BE2C (cell line): ENCODE results near the gene IFIT3.
A peak's percentile ranks its signal among the peaks of the same experiment; 100 is the strongest.

Experiments
- DNase-seq: peaks from one replicate; pipeline ENCODE4 v3.0.0-alpha.2; 2020
- H3K27me3 ChIP-seq: fragments of 250-450 bp; sonication (Bioruptor Pico); 2 replicates; pipeline ENCODE4 v1.5.1; 2020; ENCODE audit warnings: mild to moderate bottlenecking
- H3K36me3 ChIP-seq: fragments of 250-450 bp; sonication (Bioruptor Pico); 2 replicates; pipeline ENCODE4 v1.5.1; 2020; ENCODE audit warnings: mild to moderate bottlenecking
- H3K4me1 ChIP-seq: fragments of 250-450 bp; sonication (Bioruptor Pico); 2 replicates; pipeline ENCODE4 v1.5.1; 2020
- H3K4me3 ChIP-seq: 2 replicates; pipeline ENCODE4 v1.5.1; 2011; ENCODE audit warnings: low read depth, low read length
- H3K9me3 ChIP-seq: fragments of 250-450 bp; sonication (Bioruptor Pico); 2 replicates; pipeline ENCODE4 v1.5.1; 2020
- TF ChIP-seq, protein P1 (sequence below): IDR thresholded peaks from 2 replicates; pipeline ENCODE4 v1.5.1; 2012; ENCODE audit warnings: mild to moderate bottlenecking, low read depth, low read length

IFIT3 gene

DNA sequence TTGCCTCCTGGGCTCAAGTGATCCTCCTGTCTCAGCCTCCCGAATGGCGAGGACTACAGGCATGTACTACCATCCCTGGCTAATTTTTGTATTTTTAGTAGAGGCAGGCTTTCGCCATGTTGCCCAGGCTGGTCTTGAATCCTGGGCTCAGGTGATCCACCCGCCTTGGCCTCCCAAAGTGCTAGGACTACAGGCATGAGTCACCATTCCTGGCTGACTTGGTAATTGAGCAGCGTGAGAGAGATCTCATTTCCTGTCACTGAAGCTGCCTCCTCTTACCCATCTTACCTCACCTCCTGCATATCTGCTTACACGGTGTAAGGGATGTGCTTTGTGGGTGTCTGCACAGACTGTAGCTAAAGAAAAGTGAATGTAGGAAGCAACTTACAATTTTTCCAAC, 9.7 kb downstream of the IFIT3 start:
- TF ChIP-seq, protein P1, sequence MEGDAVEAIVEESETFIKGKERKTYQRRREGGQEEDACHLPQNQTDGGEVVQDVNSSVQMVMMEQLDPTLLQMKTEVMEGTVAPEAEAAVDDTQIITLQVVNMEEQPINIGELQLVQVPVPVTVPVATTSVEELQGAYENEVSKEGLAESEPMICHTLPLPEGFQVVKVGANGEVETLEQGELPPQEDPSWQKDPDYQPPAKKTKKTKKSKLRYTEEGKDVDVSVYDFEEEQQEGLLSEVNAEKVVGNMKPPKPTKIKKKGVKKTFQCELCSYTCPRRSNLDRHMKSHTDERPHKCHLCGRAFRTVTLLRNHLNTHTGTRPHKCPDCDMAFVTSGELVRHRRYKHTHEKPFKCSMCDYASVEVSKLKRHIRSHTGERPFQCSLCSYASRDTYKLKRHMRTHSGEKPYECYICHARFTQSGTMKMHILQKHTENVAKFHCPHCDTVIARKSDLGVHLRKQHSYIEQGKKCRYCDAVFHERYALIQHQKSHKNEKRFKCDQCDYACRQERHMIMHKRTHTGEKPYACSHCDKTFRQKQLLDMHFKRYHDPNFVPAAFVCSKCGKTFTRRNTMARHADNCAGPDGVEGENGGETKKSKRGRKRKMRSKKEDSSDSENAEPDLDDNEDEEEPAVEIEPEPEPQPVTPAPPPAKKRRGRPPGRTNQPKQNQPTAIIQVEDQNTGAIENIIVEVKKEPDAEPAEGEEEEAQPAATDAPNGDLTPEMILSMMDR: no peak
- no peak for DNase-seq
- no peaks in the 10 kb centered on the region for H3K27me3 ChIP-seq
- no peak overlapping the region for H3K4me3 ChIP-seq
- H3K9me3 ChIP-seq: no peaks in the 10 kb centered on the region
- peaks cover 4% of the 10 kb centered on the region; the same call in 1 of the 2 replicates for H3K36me3 ChIP-seq
- no peaks in the 10 kb centered on the region for H3K4me1 ChIP-seq

DNA sequence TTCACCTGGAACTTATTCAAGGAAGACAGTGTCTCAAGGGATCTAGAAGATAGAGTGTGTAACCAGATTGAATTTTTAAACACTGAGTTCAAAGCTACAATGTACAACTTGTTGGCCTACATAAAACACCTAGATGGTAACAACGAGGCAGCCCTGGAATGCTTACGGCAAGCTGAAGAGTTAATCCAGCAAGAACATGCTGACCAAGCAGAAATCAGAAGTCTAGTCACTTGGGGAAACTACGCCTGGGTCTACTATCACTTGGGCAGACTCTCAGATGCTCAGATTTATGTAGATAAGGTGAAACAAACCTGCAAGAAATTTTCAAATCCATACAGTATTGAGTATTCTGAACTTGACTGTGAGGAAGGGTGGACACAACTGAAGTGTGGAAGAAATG, 10.9 kb downstream of the IFIT3 start:
- H3K4me3 ChIP-seq: no peak overlapping the region
- DNase-seq: no peak
- peaks cover 4% of the 10 kb centered on the region; the same call in 1 of the 2 replicates for H3K36me3 ChIP-seq
- TF ChIP-seq, protein P1: no peak
- no peaks in the 10 kb centered on the region for H3K9me3 ChIP-seq
- no peaks in the 10 kb centered on the region for H3K27me3 ChIP-seq
- H3K4me1 ChIP-seq: peaks cover 5% of the 10 kb centered on the region; the same call in 1 of the 2 replicates

DNA sequence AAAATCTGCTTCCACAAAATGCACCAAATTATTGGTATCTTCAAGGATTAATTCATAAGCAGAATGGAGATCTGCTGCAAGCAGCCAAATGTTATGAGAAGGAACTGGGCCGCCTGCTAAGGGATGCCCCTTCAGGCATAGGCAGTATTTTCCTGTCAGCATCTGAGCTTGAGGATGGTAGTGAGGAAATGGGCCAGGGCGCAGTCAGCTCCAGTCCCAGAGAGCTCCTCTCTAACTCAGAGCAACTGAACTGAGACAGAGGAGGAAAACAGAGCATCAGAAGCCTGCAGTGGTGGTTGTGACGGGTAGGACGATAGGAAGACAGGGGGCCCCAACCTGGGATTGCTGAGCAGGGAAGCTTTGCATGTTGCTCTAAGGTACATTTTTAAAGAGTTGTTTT, 12.1 kb downstream of the IFIT3 start:
- no peak for DNase-seq
- H3K9me3 ChIP-seq: no peaks in the 10 kb centered on the region
- TF ChIP-seq, protein P1: no peak
- peaks cover 4% of the 10 kb centered on the region; the same call in 1 of the 2 replicates for H3K36me3 ChIP-seq
- no peak overlapping the region for H3K4me3 ChIP-seq
- peaks cover 5% of the 10 kb centered on the region; the same call in 1 of the 2 replicates for H3K4me1 ChIP-seq
- no peaks in the 10 kb centered on the region for H3K27me3 ChIP-seq

DNA sequence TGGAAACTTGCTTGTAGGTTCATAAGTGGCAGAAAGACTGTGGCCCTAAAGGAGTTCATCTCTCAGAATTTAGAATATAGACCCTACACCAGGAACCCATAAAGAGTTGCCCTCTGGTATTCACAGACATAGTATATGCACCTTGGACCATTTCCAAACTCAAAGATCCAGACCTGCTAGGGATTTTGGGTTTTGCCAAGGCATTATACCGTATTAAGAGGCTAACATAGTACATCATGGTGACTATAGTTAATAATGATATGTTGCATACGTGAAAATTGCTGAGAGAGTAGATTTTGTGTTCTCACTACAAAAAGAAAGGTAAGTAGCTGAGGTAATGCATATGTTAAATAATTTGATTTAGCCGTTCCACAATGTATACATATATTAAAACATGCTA, 13.9 kb downstream of the IFIT3 start:
- H3K4me3 ChIP-seq: peak overlapping the region; percentile 57
- TF ChIP-seq, protein P1: no peak
- peaks cover 4% of the 10 kb centered on the region; the same call in 1 of the 2 replicates for H3K36me3 ChIP-seq
- H3K4me1 ChIP-seq: peaks cover 5% of the 10 kb centered on the region; the same call in 1 of the 2 replicates
- no peak for DNase-seq
- H3K9me3 ChIP-seq: no peaks in the 10 kb centered on the region
- no peaks in the 10 kb centered on the region for H3K27me3 ChIP-seq

DNA sequence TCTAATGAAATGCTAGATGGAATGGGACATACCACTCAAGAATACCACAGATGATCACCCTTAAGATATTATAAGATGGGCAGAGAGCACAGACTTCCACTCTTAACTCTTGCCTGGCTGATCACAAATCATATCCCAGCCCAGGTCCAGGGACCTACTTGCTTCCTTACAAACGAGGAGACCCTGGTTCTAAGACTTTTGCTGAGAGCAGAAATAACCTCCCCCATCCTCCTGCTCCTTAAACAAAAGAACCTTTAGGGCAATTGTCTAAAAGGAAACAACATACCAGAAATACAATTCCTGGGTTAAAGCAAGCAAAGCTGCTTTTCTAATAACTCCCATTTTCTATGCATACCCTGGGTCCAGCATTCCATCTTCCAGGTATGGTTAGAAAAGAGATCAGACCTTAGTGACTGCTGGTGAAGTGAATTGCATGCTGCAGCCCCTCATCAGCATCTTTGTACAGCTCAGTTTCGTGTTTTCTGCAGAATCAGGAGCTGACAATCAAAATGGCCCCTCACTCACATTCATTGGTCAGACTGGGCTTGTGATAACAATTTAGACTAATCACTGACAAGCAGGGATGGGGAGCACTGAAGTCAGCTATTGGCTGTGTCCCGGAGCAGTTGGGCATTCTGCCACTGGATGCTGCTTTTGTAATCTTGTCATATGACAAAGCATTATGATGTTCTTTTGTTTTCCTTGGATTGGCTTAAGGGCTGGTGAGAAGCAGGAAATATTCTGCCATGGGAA, 14.6 kb downstream of the IFIT3 start:
- TF ChIP-seq, protein P1: no peak
- Histone ChIP-seq H3K4me3 (peak overlapping the region; percentile 57), H3K4me1 (peaks cover 5% of the 10 kb centered on the region; the same call in 1 of the 2 replicates), H3K36me3 (peaks cover 4% of the 10 kb centered on the region; the same call in 1 of the 2 replicates), H3K9me3 (no peaks in the 10 kb centered on the region), H3K27me3 (no peaks in the 10 kb centered on the region)
- DNase-seq: peak; percentile 84
